ENCODE results near the gene DBNDD1. TPM values are rescaled to one million over a fixed set of nuclear protein-coding genes. Genes with fewer than 3 reads are reported as not detected.

Gene DBNDD1
- total RNA-seq, 1 donor, result 1.1 TPM

GRCh38 chr16:90019543-90020259 lies 445 bp upstream of the DBNDD1 start:
- no peaks in the 10 kb centered on the region for H3K9me3 ChIP-seq (ENCODE audit: low read depth, low read length)
- peak overlapping the region; percentile 83 for H3K4me2 ChIP-seq (ENCODE audit: insufficient read depth, low read length)
- H3K79me2 ChIP-seq (ENCODE audit: insufficient read depth, low read length), result peaks cover 14% of the 10 kb centered on the region
- no peak for TF ChIP-seq CTCF (IDR thresholded peaks at IDR 0.05; ENCODE audit: extremely low read depth, low read depth, low read length)
- H3K27me3 ChIP-seq (ENCODE audit: insufficient read depth, low read length), result peaks cover 4% of the 10 kb centered on the region
- H2AFZ ChIP-seq (ENCODE audit: low read length), result peak overlapping the region; percentile 29
- peak overlapping the region; percentile 70 for H3K4me3 ChIP-seq (ENCODE audit: insufficient read depth, low read length)
- no peaks in the 10 kb centered on the region for H4K20me1 ChIP-seq (ENCODE audit: insufficient read depth, low read length)
- DNase-seq (ENCODE audit: insufficient read length, low spot score, missing footprints), result peak; percentile 95
- peaks cover 28% of the 10 kb centered on the region for H3K4me1 ChIP-seq (ENCODE audit: insufficient read depth, low read length)
- H3K36me3 ChIP-seq (ENCODE audit: insufficient read depth, low read length), result no peaks in the 10 kb centered on the region
- peak overlapping the region; percentile 67 for H3K27ac ChIP-seq (ENCODE audit: low read depth, low read length)

- Histone ChIP-seq H3K9me3 (ENCODE audit: low read depth, low read length) (no peaks in the 10 kb centered on the region), H3K27ac (ENCODE audit: low read depth, low read length) (no peak overlapping the region), H4K20me1 (ENCODE audit: insufficient read depth, low read length) (no peaks in the 10 kb centered on the region), H3K4me2 (ENCODE audit: insufficient read depth, low read length) (peak overlapping the region; percentile 71), H3K36me3 (ENCODE audit: insufficient read depth, low read length) (no peaks in the 10 kb centered on the region), H3K4me1 (ENCODE audit: insufficient read depth, low read length) (peaks cover 27% of the 10 kb centered on the region), H3K27me3 (ENCODE audit: insufficient read depth, low read length) (peaks cover 4% of the 10 kb centered on the region), H3K79me2 (ENCODE audit: insufficient read depth, low read length) (peaks cover 10% of the 10 kb centered on the region), H3K4me3 (ENCODE audit: insufficient read depth, low read length) (no peak overlapping the region), H2AFZ (ENCODE audit: low read length) (no peak overlapping the region)
- TF ChIP-seq CTCF (IDR thresholded peaks at IDR 0.05; ENCODE audit: extremely low read depth, low read depth, low read length), result no peak
- no peak for DNase-seq (ENCODE audit: insufficient read length, low spot score, missing footprints)
These were observed 982 bp downstream of the DBNDD1 start for GRCh38 chr16:90018297-90018651.

- Histone ChIP-seq H3K4me2 (ENCODE audit: insufficient read depth, low read length) (no peak overlapping the region), H3K4me1 (ENCODE audit: insufficient read depth, low read length) (peaks cover 16% of the 10 kb centered on the region), H3K79me2 (ENCODE audit: insufficient read depth, low read length) (no peaks in the 10 kb centered on the region), H2AFZ (ENCODE audit: low read length) (no peak overlapping the region), H4K20me1 (ENCODE audit: insufficient read depth, low read length) (no peaks in the 10 kb centered on the region), H3K27me3 (ENCODE audit: insufficient read depth, low read length) (peaks cover 4% of the 10 kb centered on the region), H3K27ac (ENCODE audit: low read depth, low read length) (no peak overlapping the region), H3K9me3 (ENCODE audit: low read depth, low read length) (no peaks in the 10 kb centered on the region), H3K36me3 (ENCODE audit: insufficient read depth, low read length) (no peaks in the 10 kb centered on the region), H3K4me3 (ENCODE audit: insufficient read depth, low read length) (no peak overlapping the region)
- TF ChIP-seq CTCF (IDR thresholded peaks at IDR 0.05; ENCODE audit: extremely low read depth, low read depth, low read length), result no peak
- peak; percentile 39 for DNase-seq (ENCODE audit: insufficient read length, low spot score, missing footprints)
These were observed 2.8 kb downstream of the DBNDD1 start for GRCh38 chr16:90016339-90016950.

GRCh38 chr16:90015586-90016338 lies 3.5 kb downstream of the DBNDD1 start:
- peak; percentile 65 for DNase-seq (ENCODE audit: insufficient read length, low spot score, missing footprints)
- H2AFZ ChIP-seq (ENCODE audit: low read length), result no peak overlapping the region
- H3K4me1 ChIP-seq (ENCODE audit: insufficient read depth, low read length), result peaks cover 10% of the 10 kb centered on the region
- H3K36me3 ChIP-seq (ENCODE audit: insufficient read depth, low read length), result no peaks in the 10 kb centered on the region
- H3K27ac ChIP-seq (ENCODE audit: low read depth, low read length), result no peak overlapping the region
- H3K4me3 ChIP-seq (ENCODE audit: insufficient read depth, low read length), result no peak overlapping the region
- H3K79me2 ChIP-seq (ENCODE audit: insufficient read depth, low read length), result no peaks in the 10 kb centered on the region
- H3K27me3 ChIP-seq (ENCODE audit: insufficient read depth, low read length), result peaks cover 4% of the 10 kb centered on the region
- TF ChIP-seq CTCF (IDR thresholded peaks at IDR 0.05; ENCODE audit: extremely low read depth, low read depth, low read length), result no peak
- no peaks in the 10 kb centered on the region for H3K9me3 ChIP-seq (ENCODE audit: low read depth, low read length)
- H3K4me2 ChIP-seq (ENCODE audit: insufficient read depth, low read length), result no peak overlapping the region
- H4K20me1 ChIP-seq (ENCODE audit: insufficient read depth, low read length), result no peaks in the 10 kb centered on the region
